Inflammatory macrophage treated with lipopolysaccharide for 4 hours (primary cell): ENCODE data around the gene RNASE12.
"Not testable (repeated sequence)": the region's sequence is repeated elsewhere in the genome, so short reads cannot be mapped to it uniquely, and the experiment has no call there.

Source experiments
- DNase-seq: peaks from one replicate; pipeline ENCODE4 v3.0.0-alpha.2; 2020

Gene RNASE12

DNA sequence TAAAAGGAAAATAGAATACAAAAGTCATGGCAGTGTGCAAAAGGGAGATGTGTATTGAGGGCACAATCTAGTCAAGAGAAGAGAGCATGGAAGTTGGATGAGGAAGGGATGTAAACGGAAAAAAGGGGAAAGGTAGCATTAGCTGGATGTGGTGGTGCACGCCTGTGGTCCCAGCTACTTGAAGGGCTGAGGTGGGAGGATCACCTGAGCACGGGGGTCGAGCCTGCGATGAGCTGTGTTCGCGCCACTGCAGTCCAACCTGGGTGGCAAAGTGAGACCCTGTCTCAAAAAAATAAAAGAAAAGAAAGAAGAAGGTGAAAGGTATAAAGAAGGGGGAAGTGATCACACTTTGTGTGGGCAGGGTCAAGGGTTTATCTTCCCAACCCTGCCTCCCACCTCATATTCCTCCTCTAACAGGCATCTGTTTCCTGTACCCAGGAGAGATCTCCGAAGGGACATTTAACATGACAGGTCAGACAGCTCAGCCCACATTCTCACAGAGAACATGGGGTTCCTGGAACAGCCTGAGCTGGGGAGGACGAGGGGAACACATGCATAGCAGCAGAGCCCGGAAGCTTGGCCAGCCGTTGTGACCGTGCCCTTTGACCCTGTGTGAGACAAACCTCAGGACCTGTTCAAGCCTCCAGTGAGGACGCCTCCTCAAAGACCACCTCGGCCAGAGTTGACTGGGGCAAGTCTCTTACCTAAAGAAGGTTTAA, 12.2 kb downstream of the RNASE12 start:
- no peak for DNase-seq

DNA sequence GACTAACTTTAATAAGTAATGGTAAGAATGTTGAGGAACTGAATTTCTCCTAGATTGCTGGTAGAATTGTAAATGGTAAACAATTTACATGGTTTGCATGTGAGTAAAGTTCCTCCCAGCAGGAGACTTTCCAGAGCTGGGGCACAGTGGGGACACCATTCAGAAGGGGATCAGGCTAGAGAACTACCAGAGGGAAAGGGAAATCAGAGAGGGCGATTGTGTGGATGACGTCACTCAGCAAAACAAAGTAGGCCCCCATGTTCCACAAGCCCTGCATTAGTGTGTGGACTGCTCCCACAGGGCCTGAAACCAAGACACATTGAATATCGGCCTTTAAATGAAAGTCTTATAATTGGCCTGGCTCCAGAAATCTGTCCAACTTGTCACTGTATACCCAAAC, 12.9 kb downstream of the RNASE12 start:
- no peak for DNase-seq

DNA sequence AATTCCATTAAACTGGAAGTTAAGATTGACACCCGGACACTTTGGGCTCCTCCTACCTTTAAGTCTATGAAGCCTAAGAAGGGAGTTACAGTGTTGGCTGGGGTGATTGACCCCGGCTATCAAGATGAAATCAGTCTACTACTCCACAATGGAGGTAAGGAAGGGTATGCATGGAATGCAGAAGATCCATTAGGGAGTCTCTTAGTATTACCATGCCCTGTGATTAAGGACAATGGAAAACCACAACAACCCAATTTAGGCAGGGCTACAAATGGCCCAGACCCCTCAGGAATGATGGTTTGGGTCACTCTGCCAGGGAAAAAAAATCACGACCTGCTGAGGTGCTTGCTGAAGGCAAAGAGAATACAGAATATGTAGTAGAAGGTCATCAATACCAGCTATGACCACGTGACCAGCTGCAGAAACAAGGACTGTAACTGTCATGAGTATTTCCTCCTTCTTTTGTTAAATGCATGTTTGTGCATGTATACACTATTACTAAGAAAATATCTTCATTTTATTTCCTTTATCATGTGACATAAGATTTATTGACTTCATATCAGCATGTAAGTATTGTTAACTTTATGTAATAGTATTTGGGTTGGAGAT, 18.7 kb downstream of the RNASE12 start:
- not testable (repeated sequence) for DNase-seq

DNA sequence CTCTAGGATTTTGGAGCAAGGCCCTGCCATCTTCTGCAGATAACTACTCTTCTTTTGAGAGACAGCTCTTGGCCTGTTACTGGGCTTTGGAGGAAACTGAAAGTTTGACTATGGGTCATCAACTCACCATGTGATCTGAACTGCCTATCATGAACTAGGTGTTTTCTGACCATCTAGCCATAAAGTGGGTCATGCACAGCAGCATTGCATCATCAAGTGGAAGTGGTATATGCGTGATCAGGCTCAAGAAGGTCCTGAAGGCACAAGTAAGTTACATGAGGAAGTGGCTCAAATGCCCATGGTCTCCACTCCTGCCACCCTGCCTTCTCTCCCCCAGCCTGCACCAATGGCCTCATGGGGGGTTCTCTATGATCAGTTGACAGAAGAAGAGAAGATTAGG, 20.5 kb downstream of the RNASE12 start:
- peak; percentile 76 for DNase-seq

DNA sequence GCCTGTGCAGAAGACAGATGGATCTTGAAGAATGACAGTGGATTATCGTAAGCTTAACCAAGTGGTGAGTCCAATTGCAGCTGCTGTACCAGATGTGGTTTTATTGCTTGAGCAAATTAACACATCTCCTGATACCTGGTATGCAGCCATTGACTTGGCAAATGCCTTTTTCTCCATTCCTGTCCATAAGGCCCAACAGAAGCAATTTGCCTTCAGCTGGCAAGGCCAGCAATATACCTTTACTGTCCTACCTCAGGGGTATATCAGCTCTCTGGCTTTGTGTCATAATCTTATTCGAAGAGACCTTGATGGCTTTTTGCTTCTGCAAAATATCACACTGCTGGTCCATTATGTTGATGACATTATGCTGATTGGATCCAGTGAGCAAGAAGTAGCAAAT, 21.3 kb downstream of the RNASE12 start:
- not testable (repeated sequence) for DNase-seq

DNA sequence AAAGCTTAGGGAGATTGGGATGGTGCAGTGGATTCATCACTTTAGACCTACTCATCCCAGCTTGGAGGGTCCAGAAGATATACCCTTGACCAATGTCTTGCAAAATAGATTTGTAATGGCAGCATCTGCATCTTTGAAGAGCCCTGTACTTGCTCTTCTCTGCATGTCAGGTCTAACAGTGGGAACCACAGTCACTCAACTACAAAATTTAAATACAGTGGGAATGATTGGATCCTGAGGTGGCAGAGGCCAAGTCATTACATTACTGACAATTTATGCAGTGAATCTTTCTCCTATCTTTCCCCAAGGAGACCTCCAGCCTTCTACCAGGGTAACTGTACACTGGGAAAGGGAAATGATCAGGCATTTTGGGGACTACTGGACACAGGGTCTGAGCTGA, 22.1 kb downstream of the RNASE12 start:
- no peak for DNase-seq

DNA sequence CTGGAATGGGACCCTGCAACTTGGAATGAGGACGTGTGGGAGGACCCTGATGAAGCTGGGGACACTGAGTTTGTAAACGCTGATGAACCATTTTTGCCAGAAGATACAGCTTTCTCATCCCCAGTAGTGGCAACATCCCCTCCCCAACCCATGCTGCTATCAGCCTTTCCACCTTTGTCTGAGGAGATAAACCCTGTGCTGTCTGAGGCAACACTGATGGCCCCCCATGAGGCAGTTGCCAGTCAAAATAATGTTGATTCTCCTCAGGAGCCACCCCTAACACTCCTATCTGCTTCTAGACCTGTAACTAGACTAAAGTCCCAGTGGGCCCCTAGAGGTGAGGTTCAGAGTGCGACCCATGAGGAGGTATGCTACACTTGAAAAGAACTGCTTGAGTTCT, 22.8 kb downstream of the RNASE12 start:
- no peak for DNase-seq

DNA sequence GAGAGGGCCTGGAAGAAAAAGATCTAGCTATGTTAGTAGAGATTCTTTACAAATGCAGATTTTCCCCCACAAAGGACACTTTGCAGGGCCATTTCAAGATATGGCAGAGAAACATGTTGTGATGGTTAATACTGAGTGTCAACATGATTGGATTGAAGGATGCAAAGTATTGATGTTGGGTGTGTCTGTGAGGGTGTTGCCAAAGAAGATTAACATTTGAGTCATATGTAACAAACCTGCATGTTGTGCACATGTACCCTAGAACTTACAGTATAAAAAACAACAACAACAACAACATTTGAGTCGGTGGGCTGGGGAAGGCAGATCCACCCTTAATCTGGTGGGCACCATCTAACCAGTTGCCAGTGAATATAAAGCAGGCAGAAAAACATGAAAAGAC, 24.0 kb downstream of the RNASE12 start:
- not testable (repeated sequence) for DNase-seq

DNA sequence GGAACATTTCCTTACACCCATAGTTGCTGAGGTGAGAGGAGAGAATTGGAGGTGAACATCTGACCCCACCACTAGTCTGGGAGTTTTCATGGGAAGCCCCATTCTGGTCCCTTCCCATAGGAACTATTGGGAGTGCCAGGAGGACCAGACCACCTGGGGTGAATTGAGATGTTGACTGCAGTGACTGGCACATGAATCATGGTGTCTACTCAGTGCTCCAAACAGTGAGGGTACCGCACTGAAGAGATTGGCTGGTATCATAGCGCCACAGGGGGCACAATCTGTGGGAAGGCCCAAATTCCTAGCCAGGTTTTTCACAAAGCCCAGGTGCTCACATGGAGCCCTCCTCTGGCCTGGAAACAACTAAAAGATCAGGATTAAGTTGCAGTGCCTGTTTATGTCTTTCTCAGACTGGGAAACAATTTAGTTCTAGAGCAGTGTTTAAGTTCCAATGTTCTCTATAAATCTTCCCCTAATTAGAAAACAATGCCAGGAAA, 26.6 kb downstream of the RNASE12 start:
- DNase-seq = no peak

DNA sequence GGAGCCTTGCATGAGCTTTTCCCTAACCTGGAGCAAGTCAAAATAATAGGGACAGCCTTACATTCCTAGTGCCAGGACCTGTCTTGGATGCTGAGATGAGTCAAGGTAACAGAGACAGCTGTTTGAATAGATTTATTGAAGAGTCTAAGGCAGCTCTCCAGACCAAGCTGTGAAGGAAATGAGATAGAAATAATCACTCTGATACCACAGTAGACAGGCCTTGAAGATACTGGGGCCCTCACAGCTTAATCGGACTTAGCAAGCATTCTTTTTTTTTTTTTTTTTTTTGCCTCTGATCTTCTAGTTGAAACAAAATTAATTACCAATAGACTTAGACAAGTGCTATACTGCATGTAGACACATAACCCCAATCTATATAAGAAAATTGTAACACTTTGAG, 27.2 kb downstream of the RNASE12 start:
- no peak for DNase-seq

DNA sequence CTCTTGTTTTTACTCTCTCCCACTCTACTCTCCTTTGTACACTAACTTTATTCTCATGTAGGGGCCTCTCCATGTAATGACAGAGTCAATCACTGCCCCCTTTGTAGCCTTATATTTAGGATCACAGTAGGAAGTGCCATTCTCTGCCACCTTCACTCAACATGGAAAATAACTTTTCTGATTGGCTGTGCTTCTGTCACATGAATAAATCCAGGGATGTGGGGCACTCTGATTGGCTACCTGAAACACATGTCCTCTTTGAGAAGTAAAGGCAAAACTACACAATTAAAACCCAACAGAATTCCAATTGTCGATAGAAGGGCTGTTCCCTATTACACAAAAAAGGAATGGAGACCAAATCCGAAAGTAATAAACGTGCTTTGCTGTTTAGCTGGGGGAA, 30.2 kb downstream of the RNASE12 start, which contains the start of gene RNASE9:
TSS of gene RNASE9 (minus strand) at position 87 of the 400 bp plus-strand sequence.
- DNase-seq = no peak

DNA sequence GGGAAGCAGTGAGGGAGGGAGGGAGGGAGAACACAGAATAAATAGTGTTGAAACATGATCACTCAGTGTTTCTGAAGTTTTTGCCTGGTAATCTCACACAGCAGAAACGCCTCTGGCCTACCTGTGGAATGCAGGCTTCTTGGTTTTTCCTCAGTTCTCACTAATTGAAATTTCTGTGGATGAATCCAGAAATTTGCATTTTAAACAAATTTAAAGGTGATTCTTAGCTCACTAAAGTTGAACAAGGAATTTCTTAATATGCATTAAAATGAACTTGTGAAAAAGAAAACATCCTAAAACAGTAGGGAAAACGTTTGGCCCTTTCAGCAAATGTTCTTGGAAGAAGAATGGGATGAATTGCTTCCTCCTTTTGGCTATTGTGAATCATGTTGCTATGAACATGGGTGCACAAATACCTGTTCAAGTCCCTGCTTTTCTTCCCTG, 31.7 kb downstream of the RNASE12 start:
- no peak for DNase-seq

DNA sequence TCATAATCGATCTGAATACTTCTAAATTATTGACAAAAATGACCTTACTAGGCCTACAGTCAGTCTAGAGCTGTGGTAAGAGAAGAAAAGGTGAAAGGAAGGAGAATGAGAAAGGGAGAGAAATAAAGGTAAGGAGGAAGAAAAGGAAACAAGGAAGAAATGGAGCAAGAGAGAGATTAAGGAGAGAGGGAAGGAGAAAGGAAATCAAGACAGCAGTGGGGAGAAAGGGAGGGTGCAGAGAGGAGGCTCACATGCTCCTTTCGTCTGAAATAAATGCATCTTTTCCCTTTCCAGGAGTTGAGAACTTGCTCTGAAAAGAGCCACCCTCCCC, 34.0 kb downstream of the RNASE12 start:
- no peak for DNase-seq

DNA sequence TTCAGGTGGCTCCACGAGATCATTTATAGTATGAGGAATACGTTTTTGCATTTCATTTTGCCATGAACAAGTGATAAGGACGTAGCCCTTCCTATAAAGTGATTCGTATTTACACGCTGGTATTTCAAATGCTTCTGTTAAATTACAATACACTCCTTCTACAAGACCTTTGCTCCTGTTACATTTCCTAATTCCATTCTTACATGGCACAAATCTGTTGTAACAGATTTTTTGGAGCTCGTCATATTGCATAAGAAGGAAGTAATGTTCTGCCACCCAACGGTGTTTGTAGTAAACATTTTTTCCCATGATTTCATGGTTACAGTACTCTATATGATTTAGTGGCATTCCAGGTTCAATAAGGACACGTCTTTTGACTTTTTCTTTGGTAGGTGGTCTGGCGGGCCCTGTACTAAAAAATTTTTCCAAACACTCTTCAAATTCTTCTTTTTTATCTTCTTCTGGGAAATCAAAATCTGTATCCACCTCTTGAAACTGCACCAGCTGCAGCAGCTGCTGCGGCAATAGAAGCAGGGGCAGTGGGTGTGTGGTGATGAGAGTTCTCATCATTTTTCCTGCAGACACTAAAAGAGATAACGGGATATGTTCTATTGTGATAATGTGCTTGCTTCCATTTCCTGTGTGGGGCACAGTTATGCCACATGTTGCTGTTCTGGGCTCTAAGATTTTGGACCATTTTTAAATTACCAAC, 34.5 kb downstream of the RNASE12 start:
- peak; percentile 79 for DNase-seq

DNA sequence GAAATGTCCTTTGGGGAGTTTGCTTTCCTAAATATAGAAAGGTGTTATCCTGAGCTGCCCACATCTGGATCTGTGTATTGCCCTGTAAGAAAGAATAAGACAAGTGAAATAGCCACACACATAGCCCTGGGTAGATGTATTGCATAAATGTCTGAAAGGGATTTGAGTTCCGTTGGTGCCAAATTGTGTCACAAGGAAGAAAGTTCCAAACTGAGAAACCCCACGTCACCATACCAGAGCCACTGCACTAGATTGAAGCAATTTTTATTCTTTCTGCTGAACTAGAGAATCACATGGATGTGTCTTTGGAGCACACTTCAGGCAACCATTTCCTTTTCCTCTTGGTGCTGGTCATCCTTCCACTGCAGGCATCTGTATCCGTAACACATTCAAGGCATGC, 35.3 kb downstream of the RNASE12 start:
- peak; percentile 61 for DNase-seq

DNA sequence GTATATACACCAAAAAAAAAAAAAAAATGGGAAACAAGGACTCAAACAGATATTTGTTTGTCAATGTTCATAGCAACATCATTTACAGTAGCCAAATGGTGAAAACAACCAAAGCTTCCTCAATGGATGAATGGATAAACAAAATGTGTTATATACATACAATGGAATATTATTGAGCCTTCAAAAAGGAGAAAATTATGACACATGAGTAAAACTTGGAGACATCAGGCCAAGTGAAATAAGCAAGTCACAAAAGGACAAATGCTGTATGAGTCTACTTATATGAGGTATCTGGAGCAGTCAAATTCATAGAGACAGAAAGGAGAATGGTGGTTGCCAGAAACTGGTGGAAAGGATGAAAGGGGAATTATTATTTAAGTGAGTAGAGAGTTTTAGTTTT, 38.2 kb downstream of the RNASE12 start:
- DNase-seq = no peak

DNA sequence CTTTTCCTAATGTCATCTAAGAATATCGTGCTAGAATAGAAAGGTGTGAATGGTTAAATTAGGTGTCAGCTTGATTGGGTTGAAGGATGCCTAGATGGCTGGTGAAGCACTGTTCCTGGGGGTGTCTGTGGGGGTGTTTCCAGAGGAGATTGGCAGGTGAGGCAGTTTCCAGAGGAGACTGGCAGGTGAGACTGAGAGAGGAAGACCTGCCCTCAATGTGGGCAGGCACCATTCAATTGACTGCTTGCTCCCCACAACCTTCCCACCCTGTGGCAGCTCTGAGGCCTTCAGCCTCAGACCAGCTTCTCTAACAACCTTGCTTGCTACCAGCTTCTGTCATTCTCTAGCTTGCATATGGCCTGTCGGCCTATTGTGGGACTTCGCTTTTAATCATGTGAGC, 39.6 kb downstream of the RNASE12 start:
- no peak for DNase-seq

DNA sequence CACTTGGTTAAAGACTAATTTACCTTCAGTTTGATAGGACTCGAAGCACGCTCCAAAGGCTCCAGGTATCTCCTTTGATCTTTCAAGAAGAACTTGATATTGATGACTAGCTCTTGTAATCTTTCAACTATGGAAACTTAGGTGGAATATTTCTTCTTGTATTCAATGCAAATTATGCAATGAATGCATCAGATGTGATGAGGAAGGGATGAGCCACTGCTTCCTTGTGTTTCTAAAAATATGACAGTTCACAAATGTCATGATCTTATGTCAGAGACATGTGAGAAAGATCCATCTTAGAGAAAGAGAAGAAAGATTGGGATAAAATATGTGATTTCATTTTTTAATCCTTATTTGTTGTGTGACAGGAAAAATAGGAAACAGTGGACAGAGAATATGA, 40.2 kb downstream of the RNASE12 start:
- peak; percentile 81 for DNase-seq

DNA sequence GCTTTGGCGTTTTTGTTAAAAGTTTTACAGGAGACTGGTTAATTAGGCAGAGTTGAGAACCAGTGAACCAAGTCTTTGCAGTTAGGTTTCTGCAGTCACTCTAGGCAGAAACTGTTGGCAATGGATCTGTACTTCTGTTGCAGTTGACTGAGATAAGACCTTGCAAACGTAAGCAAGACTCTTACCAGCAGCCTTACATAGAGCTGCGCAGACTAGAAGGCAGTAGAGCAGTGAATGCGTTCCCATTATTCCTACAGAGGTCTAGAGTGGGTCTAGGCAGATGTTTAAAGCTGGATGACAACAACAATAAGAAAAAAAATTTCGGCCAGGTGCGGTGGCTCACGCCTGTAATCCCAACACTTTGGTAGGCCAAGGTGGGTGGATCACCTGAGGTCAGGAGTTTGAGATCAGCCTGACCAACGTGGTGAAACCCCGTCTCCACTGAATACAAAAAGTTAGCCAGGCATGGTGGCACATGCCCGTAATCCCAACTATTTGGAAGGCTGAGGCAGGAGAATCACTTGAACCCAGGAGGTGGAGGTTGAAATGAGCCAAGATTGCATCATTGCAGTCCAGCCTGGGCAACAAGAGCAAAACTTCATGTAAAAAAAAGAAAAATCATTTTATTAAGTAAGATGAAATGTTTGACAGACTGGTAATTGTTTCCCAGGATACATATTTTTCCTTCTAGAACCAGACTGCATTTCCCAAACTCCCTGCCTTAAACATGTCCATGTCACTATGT, 42.6 kb downstream of the RNASE12 start:
- DNase-seq = no peak

DNA sequence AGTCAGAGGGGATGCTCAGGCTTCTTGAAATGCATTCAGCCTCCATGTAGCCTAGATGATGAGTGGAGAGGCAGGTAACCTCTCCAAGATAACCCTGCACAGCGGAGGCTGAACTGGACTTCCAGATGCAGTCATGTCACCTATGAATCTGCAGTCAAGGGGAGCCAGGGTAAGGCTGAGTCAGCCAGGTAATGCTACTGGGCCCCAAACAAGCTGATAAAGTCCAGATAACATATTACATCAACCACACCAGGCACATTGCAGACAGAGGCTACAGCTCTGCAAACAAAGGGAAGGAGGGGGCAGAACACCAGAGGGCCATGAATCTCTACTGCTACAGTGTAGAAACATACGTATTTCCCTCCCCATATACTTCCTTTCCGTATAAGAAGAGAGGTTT, 44.3 kb downstream of the RNASE12 start:
- no peak for DNase-seq
